Endodermal cell (in vitro differentiated cells): ENCODE data around the gene TGM6. TPM values are rescaled to one million over a fixed set of nuclear protein-coding genes. Genes with fewer than 3 reads are reported as not detected.

ENCODE experiments used
- DNase-seq: peaks from one replicate; pipeline ENCODE4 v3.0.0-alpha.2; 2017
- H3K27ac ChIP-seq: 2 replicates; pipeline ENCODE4 v1.5.1; 2013; ENCODE audit warnings: mild to moderate bottlenecking, low read depth, low read length, moderate library complexity
- H3K27me3 ChIP-seq: 2 replicates; pipeline ENCODE4 v1.6.1; 2013; ENCODE audit warnings: mild to moderate bottlenecking, low read length, moderate library complexity; ENCODE audit not compliant: insufficient read depth, control insufficient read depth, poor library complexity, severe bottlenecking
- H3K36me3 ChIP-seq: 2 replicates; pipeline ENCODE4 v1.7.0; 2013; ENCODE audit warnings: mild to moderate bottlenecking, low read length, moderate library complexity; ENCODE audit not compliant: control insufficient read depth, insufficient read depth
- H3K4me1 ChIP-seq: one replicate; pipeline ENCODE4 v1.7.0; 2013; ENCODE audit warnings: low read length; ENCODE audit not compliant: control insufficient read depth, insufficient read depth
- H3K4me3 ChIP-seq: 2 replicates; pipeline ENCODE4 v1.5.1; 2013; ENCODE audit warnings: mild to moderate bottlenecking, low read length, moderate library complexity
- H3K9ac ChIP-seq: 2 replicates; pipeline ENCODE4 v1.6.1; 2013; ENCODE audit warnings: mild to moderate bottlenecking, low read length, moderate library complexity; ENCODE audit not compliant: poor library complexity, severe bottlenecking; ENCODE audit errors: extremely low read depth
- H3K9me3 ChIP-seq: 2 replicates; pipeline ENCODE4 v1.6.1; 2013; ENCODE audit warnings: mild to moderate bottlenecking, low read length, moderate library complexity; ENCODE audit not compliant: control insufficient read depth
- H3K27ac Mint-ChIP-seq: 2 replicates; pipeline ENCODE4 v1.8.0; 2020; ENCODE audit warnings: mixed read lengths
- H3K27me3 Mint-ChIP-seq: 2 replicates; pipeline ENCODE4 v1.8.0; 2021; ENCODE audit warnings: mild to moderate bottlenecking, mixed read lengths; ENCODE audit not compliant: insufficient read depth
- H3K36me3 Mint-ChIP-seq: 2 replicates; pipeline ENCODE4 v1.8.0; 2020; ENCODE audit warnings: low read depth, mixed read lengths
- H3K4me1 Mint-ChIP-seq: 2 replicates; pipeline ENCODE4 v1.8.0; 2020; ENCODE audit warnings: mixed read lengths
- H3K4me3 Mint-ChIP-seq: 2 replicates; pipeline ENCODE4 v1.8.0; 2020; ENCODE audit warnings: mild to moderate bottlenecking, moderate library complexity, mixed read lengths
- H3K9me3 Mint-ChIP-seq: 2 replicates; pipeline ENCODE4 v1.8.0; 2020; ENCODE audit warnings: mild to moderate bottlenecking, mixed read lengths
- CTCF ChIP-seq: fragments of 200-600 bp; sonication (generic); conservative IDR thresholded peaks from 2 replicates; pipeline ENCODE4 v1.5.0; 2021; ENCODE audit warnings: antibody characterized with exemption, mild to moderate bottlenecking
- WGBS, 2 experiments: methylation state at CpG; one replicate each; pipeline versions ENCODE4 v1.1.5 to v1.1.7; 2013; ENCODE audit warnings: missing lambda C conversion rate in 2 of 2, mixed read lengths in 1 of 2; ENCODE audit not compliant: insufficient coverage in 1 of 2, insufficient read length in 1 of 2; 5-methylcytosine and 5-hydroxymethylcytosine counted together
- total RNA-seq, 2 donors: library from RNA; stranded (reverse); fragmentation: NEBNext Ultra II Directional in 1 of 2; extraction: Animal tissue kit (Norgen Biotek cat#: 25700) in 1 of 2; gene quantifications; 2 replicates in 1 of 2; 3 replicates in 1 of 2; pipeline ENCODE4 v1.2.1, GENCODE V29; 2021

TGM6 gene
- total RNA-seq, 2 donors from 2014 or later, result not detected

DNA sequence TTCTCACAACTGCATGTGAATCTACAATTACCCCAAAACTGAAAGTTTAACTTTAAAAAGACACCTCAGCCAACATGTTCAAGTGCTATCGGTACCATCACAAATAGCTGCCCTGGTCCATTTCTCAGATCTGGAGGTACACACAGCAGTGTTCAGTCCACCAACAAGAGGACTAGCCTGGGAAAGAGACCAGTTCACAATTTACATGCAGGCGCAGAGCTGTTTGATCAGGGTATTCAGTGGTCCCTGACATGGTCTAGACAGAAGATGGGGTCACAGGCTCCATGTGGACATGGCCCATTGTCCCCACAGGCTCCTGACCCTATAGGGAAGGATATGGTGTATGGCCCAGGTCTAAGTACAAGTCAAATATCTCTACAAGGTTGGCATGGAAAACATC is 15.6 kb upstream of the TGM6 start:
- Mint-ChIP-seq H3K9me3 (peaks cover 17% of the 10 kb centered on the region), H3K36me3 (no peaks in the 10 kb centered on the region), H3K4me1 (no peaks in the 10 kb centered on the region), H3K27ac (no peak overlapping the region), H3K4me3 (no peak overlapping the region), H3K27me3 (no peaks in the 10 kb centered on the region)
- H3K27ac ChIP-seq, result no peak overlapping the region
- H3K27me3 ChIP-seq, result no peaks in the 10 kb centered on the region
- no peak overlapping the region for H3K4me3 ChIP-seq
- H3K36me3 ChIP-seq, result no peaks in the 10 kb centered on the region
- H3K4me1 ChIP-seq, result no peaks in the 10 kb centered on the region
- TF ChIP-seq CTCF, result no peak
- peaks cover 15% of the 10 kb centered on the region for H3K9me3 ChIP-seq
- no peak overlapping the region for H3K9ac ChIP-seq
- 95 to 100% methylated on average over 1 to 2 of the region's 2 CpGs for WGBS, 2 experiments
- no peak for DNase-seq

GRCh38 chr20:2365666-2366065 is 15.0 kb upstream of the TGM6 start:
- no peak overlapping the region for H3K27ac ChIP-seq
- no peak overlapping the region for H3K4me3 ChIP-seq
- peaks cover 13% of the 10 kb centered on the region for H3K9me3 Mint-ChIP-seq
- no peak overlapping the region for H3K9ac ChIP-seq
- no peak for TF ChIP-seq CTCF
- WGBS, 2 experiments, result 84 to 100% methylated on average over 1 to 2 of the region's 3 CpGs
- no peaks in the 10 kb centered on the region for H3K4me1 Mint-ChIP-seq
- no peaks in the 10 kb centered on the region for H3K36me3 ChIP-seq
- no peaks in the 10 kb centered on the region for H3K27me3 ChIP-seq
- peaks cover 11% of the 10 kb centered on the region for H3K9me3 ChIP-seq
- DNase-seq, result no peak
- H3K27me3 Mint-ChIP-seq, result no peaks in the 10 kb centered on the region
- H3K4me1 ChIP-seq, result no peaks in the 10 kb centered on the region
- no peak overlapping the region for H3K27ac Mint-ChIP-seq
- H3K36me3 Mint-ChIP-seq, result no peaks in the 10 kb centered on the region
- H3K4me3 Mint-ChIP-seq, result no peak overlapping the region

- Histone ChIP-seq H3K27me3 (no peaks in the 10 kb centered on the region), H3K9me3 (no peaks in the 10 kb centered on the region), H3K4me3 (no peak overlapping the region), H3K36me3 (no peaks in the 10 kb centered on the region), H3K27ac (no peak overlapping the region), H3K9ac (no peak overlapping the region), H3K4me1 (no peaks in the 10 kb centered on the region)
- Mint-ChIP-seq H3K4me3 (no peak overlapping the region), H3K27me3 (no peaks in the 10 kb centered on the region), H3K4me1 (no peaks in the 10 kb centered on the region), H3K36me3 (no peaks in the 10 kb centered on the region), H3K27ac (no peak overlapping the region), H3K9me3 (no peaks in the 10 kb centered on the region)
- no peak for TF ChIP-seq CTCF
- DNase-seq, result no peak
- 67 to 76% methylated on average over 1 of the region's 1 CpG for WGBS, 2 experiments
Measured at GRCh38 chr20:2368621-2369020, 12.1 kb upstream of the TGM6 start.
